Putamen (tissue), 1 donor: ENCODE results near the gene MED13L.

Experiments used
- DNase-seq: peaks from one replicate; pipeline ENCODE4 v3.0.0-alpha.2; 2016; ENCODE audit warnings: low spot score

Gene MED13L

GRCh38 chr12:116277467-116278278 lies at the start of gene MED13L:
Gene MED13L (minus strand): TSS chr12:116277693. CDS start chr12:116277131, 562 bp downstream.
- peak; percentile 93 for DNase-seq

DNA sequence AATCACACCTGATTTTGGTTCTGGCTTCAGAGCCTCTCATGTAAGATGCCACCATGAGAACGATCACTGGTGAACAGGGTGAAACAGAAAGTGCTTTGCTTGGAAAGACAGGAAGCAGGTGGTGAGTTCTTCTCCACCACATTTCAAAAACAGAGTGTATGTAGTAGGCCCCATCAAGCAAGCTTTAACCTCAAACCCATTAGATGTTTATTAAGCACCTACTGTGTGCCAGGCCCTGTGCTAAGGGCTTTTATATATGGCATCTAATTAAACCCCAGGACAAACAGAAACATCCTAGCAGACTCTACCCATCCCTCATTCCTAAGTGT lies 47.8 kb upstream of the MED13L start:
- DNase-seq = no peak

DNA sequence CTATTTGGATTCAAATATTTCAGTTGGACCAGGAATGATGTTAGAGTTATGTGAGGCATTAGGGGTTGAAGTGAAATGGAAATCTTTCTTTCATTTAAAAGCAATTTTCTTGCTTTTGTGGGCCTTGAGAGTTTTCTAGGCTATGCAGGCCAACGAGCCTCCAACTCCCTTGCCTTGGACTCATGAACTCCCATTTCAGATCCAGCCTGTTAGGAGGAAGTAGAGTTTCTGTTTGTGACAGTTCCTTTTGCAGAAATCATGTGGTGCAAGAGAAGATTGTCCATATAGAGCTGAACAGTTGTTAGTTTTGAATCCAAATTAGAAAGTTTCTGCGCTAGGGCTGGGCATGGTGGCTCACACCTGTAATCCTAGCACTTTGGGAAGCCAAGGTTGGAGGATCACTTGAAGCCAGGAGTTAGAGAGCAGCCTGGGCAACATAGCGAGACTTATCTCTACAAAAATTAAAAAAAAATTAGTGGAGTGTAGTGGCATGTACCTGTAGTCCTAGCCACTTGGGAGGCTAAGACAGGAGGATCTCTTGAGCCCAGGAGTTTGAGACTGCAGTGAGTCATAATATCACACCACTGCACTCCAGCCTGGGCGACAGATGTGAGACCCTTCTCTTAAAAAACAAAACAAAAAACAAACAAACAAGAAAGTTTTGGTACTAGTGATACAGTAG lies 47.3 kb upstream of the MED13L start:
- peak; percentile 17 for DNase-seq

DNA sequence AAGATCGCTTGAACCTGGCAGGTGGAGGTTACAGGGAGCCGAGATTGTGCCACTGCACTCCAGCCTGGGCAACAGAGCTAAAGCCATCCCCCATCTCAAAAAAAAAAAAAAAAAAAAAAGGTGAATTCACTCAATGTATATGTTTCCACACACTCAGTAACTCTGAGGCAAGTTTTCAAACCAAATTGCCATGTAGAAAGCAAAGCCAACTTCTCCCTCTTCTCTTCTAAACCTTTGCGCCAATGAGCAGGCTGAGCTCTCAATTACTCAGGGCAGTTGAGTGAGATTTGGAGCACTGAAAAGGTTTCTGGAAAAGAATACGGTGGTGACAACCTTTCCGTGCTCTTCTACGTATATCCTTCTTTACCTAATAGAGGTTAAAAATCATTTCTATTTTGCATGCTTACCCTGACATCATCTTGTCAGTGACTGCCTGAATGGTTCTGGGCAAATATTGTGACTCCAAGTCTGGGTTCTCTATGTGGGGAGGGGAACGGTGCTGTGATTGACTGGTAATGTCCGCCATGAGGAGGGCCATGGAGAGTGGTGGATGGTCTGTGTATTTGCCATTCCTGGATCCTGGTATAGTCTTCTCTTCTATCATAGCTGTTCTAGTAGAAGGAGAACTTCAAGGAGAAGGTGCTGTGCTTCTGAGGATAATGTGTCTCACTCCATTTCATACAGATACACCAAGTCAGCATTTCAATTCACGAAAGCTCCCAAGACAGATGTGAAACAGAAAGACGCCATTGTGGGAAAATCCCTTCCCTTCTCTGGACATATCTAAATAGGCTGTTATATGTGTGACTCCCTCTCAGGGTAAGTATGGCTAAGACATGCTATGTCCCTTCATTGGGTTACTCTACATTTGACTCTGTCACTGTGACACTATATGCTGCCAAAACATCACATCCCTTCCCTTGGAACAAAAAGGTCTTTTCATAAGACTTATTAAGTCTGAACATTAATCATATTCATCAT lies 46.2 kb upstream of the MED13L start:
- no peak for DNase-seq

GRCh38 chr12:116321913-116322312 lies 44.4 kb upstream of the MED13L start:
- no peak for DNase-seq

GRCh38 chr12:116320791-116321217 lies 43.3 kb upstream of the MED13L start:
- DNase-seq = no peak

DNA sequence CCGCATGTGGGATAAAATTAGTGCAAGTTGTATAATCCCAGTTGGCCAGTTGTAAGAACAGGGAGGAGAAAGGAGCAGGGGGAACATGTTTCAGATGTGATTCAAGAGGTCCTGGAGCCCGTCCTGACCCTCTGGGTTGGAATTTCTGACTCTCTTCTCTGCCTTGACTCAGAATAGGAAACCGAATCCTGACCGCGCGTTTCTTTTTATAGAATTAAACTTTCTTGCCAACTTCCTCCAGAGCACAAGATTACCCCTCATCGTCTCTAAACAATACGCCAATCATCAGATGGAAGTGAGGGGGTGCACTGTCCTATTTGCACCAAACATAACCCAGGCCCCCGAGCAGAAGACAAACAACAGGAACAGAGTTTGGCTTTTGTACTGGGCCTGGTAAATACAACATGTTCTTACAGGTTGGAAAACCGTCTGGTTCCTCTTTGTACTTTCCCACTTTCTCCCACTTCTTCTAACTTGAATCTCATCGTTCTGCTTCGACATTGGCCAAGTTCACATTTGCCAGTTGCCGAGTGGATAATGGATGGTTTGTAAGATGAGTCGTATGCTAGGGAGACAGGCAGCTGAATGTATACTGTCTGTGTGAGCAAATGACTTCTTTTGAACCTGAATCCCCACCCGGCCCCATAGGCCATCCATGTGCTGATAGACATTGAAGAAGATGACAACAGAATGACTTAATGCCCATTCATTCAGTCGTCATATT lies 42.6 kb upstream of the MED13L start:
- DNase-seq = peak; percentile 33

GRCh38 chr12:116319233-116319897 lies 41.9 kb upstream of the MED13L start:
- no peak for DNase-seq

DNA sequence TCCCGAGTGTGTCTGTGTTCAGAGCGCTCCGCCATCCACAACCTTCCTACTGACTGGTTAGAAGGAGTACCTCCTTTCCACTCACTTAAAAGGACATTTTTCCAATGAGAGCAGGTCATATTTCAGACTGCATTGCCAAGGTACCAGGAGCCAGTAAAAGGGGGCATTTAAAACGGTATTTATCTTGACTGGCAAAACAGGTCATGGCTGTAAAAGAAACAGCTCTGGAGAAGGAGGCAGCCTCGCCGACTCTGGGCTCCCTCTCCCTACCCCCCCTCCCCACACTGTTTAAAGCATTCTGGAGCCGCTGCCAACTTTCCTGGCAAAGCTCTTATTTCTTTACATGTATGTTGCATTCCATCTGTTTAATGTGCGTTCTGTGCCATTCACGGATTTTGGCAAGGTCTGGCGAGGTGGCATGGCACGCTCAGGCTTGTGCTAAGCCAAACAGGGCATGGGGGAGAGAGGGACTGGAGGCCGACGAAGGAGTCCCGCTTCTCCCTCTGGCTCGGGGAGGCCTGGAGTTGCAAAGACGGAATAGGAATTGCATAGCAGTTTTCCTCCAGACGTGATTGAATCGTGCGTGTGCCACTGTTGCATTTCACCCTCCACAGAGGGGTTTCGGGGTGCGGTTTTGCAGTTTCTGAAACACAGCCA lies 41.2 kb upstream of the MED13L start:
- DNase-seq = no peak

- no peak for DNase-seq
Measured at GRCh38 chr12:116317986-116318575, 40.6 kb upstream of the MED13L start.

DNA sequence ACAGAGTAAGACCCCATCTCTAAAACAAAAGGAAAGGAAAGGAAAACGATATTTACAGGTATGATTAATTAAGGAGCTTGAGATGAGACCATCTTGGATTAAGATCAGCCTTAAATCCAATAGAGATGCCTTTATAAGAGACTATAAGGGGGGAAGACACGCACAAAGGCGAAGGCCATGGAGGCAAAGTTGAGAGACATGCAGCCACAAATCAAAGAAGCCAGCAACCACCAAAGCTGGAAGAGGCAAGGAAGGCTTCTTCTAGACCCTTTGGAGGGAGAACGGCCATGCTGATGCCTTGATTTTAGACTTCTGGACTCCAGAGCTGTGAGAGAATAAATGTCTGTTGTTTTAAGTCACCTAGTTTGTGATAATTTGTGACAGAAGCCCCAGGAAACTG lies 39.6 kb upstream of the MED13L start:
- no peak for DNase-seq

DNA sequence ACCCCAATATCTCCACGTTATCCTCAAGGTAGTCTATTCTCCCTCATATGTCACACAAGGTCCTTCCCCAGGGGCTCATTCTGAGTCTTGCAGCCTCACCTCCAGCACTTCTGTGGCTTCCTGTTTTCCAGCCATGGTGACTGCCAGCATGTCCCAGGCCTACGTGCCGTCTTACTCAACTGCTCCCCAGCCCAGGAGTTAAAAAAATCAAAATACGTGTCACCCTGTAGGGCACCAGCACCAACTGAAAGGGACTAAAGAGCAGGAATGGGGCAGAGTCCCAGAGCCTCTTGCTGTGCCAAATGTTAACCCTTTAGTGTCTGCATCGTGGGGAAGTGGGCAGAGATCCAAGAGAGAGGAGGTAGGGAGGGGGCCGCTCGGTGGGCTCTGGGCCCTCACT lies 37.0 kb upstream of the MED13L start:
- DNase-seq = no peak

- no peak for DNase-seq
Measured at GRCh38 chr12:116313194-116313927, 35.9 kb upstream of the MED13L start.

DNA sequence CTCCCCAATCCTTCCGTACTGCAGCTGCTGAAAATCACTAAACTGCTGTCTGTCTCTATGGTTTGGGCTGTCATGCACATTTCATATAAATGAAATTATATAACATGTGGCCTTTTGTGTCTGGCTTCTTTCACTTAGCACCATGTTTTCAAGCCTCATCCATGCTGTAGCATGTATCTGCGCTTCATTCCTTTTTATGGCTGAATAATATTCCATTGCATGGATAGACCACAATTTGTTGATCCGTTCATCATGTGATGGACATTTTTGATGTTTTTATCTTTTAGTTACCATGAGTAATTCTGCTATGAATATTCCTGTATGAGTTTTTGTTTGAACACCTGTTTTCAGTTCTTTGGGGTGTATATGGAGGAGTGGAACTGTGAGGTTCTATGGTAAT lies 32.6 kb upstream of the MED13L start:
- no peak for DNase-seq

DNA sequence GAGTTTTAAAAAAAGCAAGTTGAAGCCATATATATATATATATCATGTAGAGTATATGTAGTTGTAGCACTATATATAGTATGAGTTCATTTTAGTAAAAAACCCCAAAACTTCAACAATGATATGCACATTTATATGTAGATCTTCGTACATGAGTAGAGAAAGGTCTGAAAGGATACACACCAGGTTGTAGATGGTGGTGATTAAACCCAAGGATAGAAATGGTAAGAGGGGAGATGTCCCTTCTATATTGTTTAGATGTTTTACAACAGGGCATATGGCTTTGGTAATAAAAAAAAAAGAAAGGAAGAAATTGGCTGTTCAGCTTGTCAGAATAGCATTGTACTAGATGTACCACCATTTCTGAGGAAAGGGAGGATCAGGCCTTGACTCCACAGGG lies 31.9 kb upstream of the MED13L start:
- DNase-seq = no peak

DNA sequence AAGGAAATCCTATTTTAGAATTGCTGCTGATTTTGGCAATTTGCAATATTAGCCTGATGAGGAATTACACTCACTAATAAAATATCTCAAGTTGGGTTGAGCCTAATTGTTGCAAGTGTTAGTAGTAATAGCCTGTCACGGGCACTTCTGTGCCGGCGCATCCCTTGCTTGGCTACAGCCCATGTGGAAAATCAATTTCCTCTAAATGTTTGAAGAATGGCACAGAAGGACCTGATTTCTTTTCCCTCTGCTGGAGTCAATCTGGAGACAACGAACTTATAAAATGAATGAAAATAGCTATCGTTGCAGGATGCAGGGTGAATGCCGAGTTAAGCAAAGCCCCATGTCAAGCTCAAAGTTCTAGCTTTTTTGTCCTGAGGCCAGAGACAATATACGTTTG lies 31.2 kb upstream of the MED13L start:
- DNase-seq = no peak

DNA sequence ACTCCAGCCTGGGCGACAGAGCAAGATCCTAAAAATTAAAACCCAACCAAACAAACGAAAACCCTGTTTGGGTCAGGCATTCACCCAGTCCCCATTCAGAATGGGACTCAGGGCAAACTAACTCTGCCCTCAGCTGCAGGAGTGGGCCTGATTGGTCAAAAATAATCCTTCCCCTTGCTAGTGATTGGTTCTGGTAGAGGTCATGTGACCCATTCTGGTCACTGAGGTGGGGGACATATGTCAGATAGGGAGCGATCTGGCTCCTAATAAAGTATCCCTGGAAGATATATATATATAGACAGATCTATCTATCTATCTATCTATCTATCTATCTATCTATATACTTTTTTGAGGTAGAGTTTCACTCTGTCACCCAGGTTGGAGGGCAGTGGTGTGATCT lies 29.5 kb upstream of the MED13L start:
- DNase-seq = no peak

DNA sequence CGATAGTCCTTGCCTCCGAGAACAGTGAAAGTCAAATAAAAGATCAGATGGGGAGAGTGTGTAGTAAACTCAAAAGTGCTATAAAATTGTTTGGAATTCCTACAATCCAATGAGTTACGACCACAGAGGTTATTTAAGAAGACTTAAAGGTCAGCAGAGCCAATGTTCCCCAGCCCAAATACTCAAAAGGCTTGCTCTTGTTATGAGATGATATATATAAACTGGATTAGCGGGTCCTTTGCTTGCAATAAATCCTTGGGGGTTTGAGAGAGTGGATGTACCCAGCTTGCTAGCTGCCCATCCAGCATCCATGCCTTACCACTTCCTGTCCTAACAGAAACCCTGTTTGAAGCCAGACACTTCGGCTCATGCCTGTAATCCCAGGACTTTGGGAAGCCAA lies 29.0 kb upstream of the MED13L start:
- DNase-seq = no peak

DNA sequence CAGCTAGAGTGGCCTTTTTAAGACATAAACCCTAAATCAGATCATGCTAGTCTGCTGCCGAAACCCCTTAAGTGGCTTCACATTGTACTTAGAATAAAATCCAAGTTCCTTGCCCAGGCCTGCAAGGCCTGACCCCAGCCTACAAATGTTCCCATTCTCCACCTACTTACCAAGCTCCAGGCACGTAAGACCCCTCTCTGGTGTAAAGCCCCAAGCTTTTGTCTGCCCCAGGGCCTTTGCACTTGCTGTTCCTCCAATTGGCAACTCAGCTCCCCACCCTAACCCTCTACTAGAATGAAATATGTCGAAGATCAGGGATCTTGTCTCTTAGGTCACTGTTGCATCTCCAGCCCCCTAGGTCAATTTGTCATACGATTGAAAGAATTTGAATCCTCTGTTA lies 27.1 kb upstream of the MED13L start:
- DNase-seq = no peak

DNA sequence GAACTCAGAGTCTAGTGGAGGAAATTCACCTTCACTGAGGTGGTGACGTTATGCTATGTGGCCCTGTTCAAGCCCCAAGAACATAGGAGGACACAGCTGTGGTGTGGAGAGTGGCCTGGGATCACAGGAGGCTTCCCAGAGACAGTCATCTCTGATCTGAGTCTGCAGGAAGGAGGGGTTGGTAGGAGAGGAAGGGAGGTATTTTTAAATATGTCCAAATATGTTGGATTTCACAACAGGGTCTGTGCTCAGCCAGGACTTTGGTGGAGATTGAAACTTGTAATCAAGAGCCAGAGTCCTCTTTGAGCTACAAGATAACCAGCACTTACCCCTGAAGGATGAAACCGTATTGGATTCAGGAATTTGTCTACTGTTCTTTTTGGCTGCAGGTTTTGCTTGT lies 26.4 kb upstream of the MED13L start:
- no peak for DNase-seq
